Natural killer cell (primary cell): ENCODE results near the gene ITIH2. TPM values are rescaled to one million over a fixed set of nuclear protein-coding genes. Genes with fewer than 3 reads are reported as not detected.

Experiments
- ATAC-seq, 3 donors: fragments of 150-1000 bp in 2 of 3; fragments of 200-7000 bp in 1 of 3; cut with Tn5 transposase; 1 replicate in 1 of 3; 2 replicates in 2 of 3; pipeline ENCODE4 v1.10.0; 2021; ENCODE audit warnings: mild to moderate bottlenecking in 2 of 3, moderate library complexity in 2 of 3
- DNase-seq, 2 donors: peaks; one replicate each; pipeline versions ENCODE4 v3.0.0 to v3.0.0-alpha.2; 2013 to 2021; ENCODE audit warnings: mixed read lengths in 1 of 2
- H3K27ac ChIP-seq: one replicate; pipeline ENCODE4 v1.5.1; 2013; ENCODE audit warnings: mild to moderate bottlenecking, low read length
- H3K27me3 ChIP-seq: one replicate; pipeline ENCODE4 v1.6.1; 2013; ENCODE audit warnings: low read length; ENCODE audit not compliant: control insufficient read depth, insufficient read depth
- H3K36me3 ChIP-seq: one replicate; pipeline ENCODE4 v1.6.1; 2013; ENCODE audit warnings: low read length; ENCODE audit not compliant: control insufficient read depth, insufficient read depth
- H3K4me1 ChIP-seq: one replicate; pipeline ENCODE4 v1.6.1; 2013; ENCODE audit warnings: low read length; ENCODE audit not compliant: control insufficient read depth, insufficient read depth
- H3K4me3 ChIP-seq: one replicate; pipeline ENCODE4 v1.5.1; 2013; ENCODE audit warnings: low read length
- H3K9me3 ChIP-seq: one replicate; pipeline ENCODE4 v1.6.1; 2013; ENCODE audit warnings: low read length; ENCODE audit not compliant: control insufficient read depth, insufficient read depth
- H3K27ac Mint-ChIP-seq, 2 donors: one replicate each; pipeline ENCODE4 v1.8.0; 2022; ENCODE audit warnings: mild to moderate bottlenecking in 2 of 2, mixed read lengths in 2 of 2, moderate library complexity in 1 of 2
- H3K27me3 Mint-ChIP-seq, 2 donors: one replicate each; pipeline ENCODE4 v1.8.0; 2022; ENCODE audit warnings: low read depth in 2 of 2, mixed read lengths in 2 of 2
- H3K36me3 Mint-ChIP-seq: one replicate; pipeline ENCODE4 v1.8.0; 2022; ENCODE audit warnings: mixed read lengths
- H3K4me1 Mint-ChIP-seq, 2 donors: one replicate each; pipeline ENCODE4 v1.8.0; 2022; ENCODE audit warnings: mixed read lengths in 2 of 2
- H3K4me3 Mint-ChIP-seq: one replicate; pipeline ENCODE4 v1.8.0; 2022; ENCODE audit warnings: mild to moderate bottlenecking, moderate library complexity, mixed read lengths
- H3K9me3 Mint-ChIP-seq, 2 donors: one replicate each; pipeline ENCODE4 v1.8.0; 2022; ENCODE audit warnings: mixed read lengths in 2 of 2
- WGBS: methylation state at CpG from one replicate; pipeline ENCODE4 v1.1.7; 2013; ENCODE audit warnings: missing lambda C conversion rate; ENCODE audit not compliant: insufficient coverage; 5-methylcytosine and 5-hydroxymethylcytosine counted together
- intact Hi-C: fragments of 100-400 bp; cut with micrococcal nuclease; formaldehyde crosslinking; loops from one replicate; pipeline ENCODE4 v1.14.2; 2022
- total RNA-seq, 4 donors: library from RNA; stranded (reverse); fragments of 120-200 nt in 1 of 4; gene quantifications; one replicate each; pipeline versions ENCODE4 v1.2.3 to v1.2.4, GENCODE V29; 2013 to 2022
- TF ChIP-seq, protein P1 (sequence below): fragments of 200-600 bp; IDR thresholded peaks from one replicate; pipeline ENCODE4 v1.8.0; 2022; ENCODE audit warnings: antibody characterized with exemption

Gene ITIH2
- total RNA-seq, 3 donors from 2014 or later (not counting 1 experiment from before 2014, with no cell fraction given): not detected

DNA sequence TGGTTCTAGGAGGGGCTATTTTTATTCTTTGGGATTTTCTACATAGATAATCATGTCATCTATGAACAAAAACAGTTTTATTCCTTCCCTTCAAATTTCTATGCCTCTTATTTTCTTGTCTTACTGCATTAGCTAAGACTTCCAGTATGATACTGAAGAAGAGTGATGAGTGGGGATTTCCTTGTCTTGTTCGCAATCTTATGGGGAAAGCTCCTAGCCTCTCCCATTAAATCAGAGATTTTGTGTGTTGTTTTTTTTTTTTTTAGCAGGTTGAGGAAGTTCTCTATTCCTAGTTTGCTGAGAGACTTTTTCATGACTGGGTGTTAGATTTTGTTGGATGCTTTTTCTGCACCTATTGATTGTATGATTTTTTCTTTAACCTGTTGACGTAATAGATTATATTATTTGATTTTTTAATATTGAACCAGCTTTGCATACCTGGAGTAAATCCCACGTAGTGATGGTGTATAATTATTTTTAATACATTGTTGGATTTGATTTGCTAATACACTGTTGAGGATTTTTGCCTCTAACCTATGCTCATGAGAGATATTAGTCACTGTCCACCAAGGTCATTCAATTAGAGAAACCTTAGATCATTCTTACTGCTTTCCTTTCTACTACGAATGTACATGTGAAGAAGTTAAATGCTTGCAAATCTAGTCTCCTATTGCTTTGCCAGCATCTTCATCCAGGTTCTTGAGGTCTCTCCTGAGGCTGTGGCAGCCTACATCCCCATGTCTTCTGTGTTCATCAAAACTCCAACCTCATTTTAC is 91.3 kb downstream of the ITIH2 start:
- peaks cover 2% of the 10 kb centered on the region for H3K4me1 ChIP-seq

DNA sequence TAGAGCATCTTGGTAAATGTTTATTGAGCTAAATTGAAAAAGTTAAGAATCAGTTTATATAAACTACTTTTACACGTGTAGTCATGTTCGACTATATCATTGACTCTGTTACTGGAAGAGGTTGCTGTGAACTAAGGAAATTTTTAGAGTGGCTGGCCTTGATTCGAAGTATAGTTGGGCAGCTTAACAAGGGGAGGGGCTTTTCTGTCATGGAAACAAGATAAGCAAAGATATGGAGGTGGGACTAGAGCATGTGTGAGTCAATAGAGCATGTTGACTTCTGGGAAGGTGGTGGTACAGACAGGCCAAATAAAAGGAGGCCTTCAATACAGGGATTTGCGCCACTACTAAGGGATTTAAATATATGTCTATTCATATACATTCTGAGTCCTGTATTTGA is 92.5 kb downstream of the ITIH2 start:
- H3K27ac Mint-ChIP-seq: peak overlapping the region; percentile 15 to 17
- 93% methylated on average over 3 of the region's 4 CpGs for WGBS
- ATAC-seq (no peak), DNase-seq (no peak)
- H3K4me1 Mint-ChIP-seq: peaks cover 53 to 65% of the 10 kb centered on the region in 2 donors
- H3K4me3 ChIP-seq: no peak overlapping the region
- no peak overlapping the region for H3K27ac ChIP-seq
- peaks cover 15% of the 10 kb centered on the region for H3K36me3 Mint-ChIP-seq
- no peaks in the 10 kb centered on the region for H3K27me3 Mint-ChIP-seq
- no peaks in the 10 kb centered on the region for H3K4me1 ChIP-seq
- H3K9me3 Mint-ChIP-seq: no peaks in the 10 kb centered on the region
- peaks cover 43% of the 10 kb centered on the region for H3K36me3 ChIP-seq
- H3K27me3 ChIP-seq: no peaks in the 10 kb centered on the region
- no peaks in the 10 kb centered on the region for H3K9me3 ChIP-seq
- intact Hi-C loops: no loop called here
- TF ChIP-seq, protein P1, sequence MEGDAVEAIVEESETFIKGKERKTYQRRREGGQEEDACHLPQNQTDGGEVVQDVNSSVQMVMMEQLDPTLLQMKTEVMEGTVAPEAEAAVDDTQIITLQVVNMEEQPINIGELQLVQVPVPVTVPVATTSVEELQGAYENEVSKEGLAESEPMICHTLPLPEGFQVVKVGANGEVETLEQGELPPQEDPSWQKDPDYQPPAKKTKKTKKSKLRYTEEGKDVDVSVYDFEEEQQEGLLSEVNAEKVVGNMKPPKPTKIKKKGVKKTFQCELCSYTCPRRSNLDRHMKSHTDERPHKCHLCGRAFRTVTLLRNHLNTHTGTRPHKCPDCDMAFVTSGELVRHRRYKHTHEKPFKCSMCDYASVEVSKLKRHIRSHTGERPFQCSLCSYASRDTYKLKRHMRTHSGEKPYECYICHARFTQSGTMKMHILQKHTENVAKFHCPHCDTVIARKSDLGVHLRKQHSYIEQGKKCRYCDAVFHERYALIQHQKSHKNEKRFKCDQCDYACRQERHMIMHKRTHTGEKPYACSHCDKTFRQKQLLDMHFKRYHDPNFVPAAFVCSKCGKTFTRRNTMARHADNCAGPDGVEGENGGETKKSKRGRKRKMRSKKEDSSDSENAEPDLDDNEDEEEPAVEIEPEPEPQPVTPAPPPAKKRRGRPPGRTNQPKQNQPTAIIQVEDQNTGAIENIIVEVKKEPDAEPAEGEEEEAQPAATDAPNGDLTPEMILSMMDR: no peak
- H3K4me3 Mint-ChIP-seq: no peak overlapping the region

More for the DNA sequence above, 91.3 kb downstream of the ITIH2 start:
- Mint-ChIP-seq H3K27me3 (no peaks in the 10 kb centered on the region), H3K36me3 (peaks cover 15% of the 10 kb centered on the region), H3K4me3 (no peak overlapping the region), H3K27ac (peak overlapping the region; percentile 15 to 20), H3K9me3 (no peaks in the 10 kb centered on the region), H3K4me1 (peaks cover 62 to 74% of the 10 kb centered on the region in 2 donors)
- H3K36me3 ChIP-seq: peaks cover 36% of the 10 kb centered on the region
- intact Hi-C loops: no loop called here
- no peak overlapping the region for H3K27ac ChIP-seq
- no peaks in the 10 kb centered on the region for H3K9me3 ChIP-seq
- no peaks in the 10 kb centered on the region for H3K27me3 ChIP-seq
- no peak overlapping the region for H3K4me3 ChIP-seq
- ATAC-seq: no peak
- WGBS: 82% methylated on average over 2 of the region's 4 CpGs
- DNase-seq: no peak
- TF ChIP-seq, protein P1: no peak

DNA sequence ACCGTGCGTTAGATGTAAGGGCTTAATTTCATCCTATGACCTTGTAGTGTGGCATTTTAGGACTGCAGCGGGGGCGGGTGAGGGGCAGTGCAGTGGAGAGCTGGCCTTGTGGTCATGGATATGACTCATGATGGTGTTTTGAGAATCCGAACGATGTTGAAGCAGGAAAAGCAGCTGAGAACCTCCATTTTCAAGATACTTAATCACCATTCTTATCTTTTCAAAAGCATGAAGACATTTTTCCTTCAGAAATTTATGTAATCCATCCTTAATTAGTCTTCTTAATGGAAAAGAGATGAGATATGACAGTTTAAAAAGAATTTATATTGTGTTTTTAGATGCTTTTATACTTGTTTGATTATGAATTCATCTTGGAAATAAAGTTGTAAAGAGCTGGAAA is 94.5 kb downstream of the ITIH2 start:
- H3K27me3 ChIP-seq: no peaks in the 10 kb centered on the region
- no peak overlapping the region for H3K27ac ChIP-seq
- peaks cover 15% of the 10 kb centered on the region for H3K36me3 Mint-ChIP-seq

More for the DNA sequence above, 94.5 kb downstream of the ITIH2 start:
- TF ChIP-seq, protein P1: no peak
- no peak for ATAC-seq
- Mint-ChIP-seq H3K9me3 (no peaks in the 10 kb centered on the region), H3K27me3 (no peaks in the 10 kb centered on the region), H3K4me1 (peaks cover 36 to 49% of the 10 kb centered on the region in 2 donors), H3K4me3 (no peak overlapping the region), H3K27ac (peak overlapping the region in 1 of 2 donors; percentile 43)
- Histone ChIP-seq H3K4me3 (no peak overlapping the region), H3K36me3 (peaks cover 55% of the 10 kb centered on the region), H3K4me1 (no peaks in the 10 kb centered on the region), H3K9me3 (no peaks in the 10 kb centered on the region)
- WGBS: 75% methylated on average over 6 of the region's 6 CpGs
- no peak for DNase-seq
- intact Hi-C loops: no loop called here

Other genes starting within 250 kb of the ITIH2 start
- gene ITIH5, start 36.4 kb upstream of the ITIH2 start, total RNA-seq: not detected
- 10 to 100 TPM; 12.3 to 16.6 (median 14.2) TPM for gene KIN, start 84.7 kb downstream of the ITIH2 start, total RNA-seq
- 100 to 1,000 TPM; 127 to 145 (median 135) TPM for gene ATP5F1C, start 84.9 kb downstream of the ITIH2 start, total RNA-seq
- gene TAF3, start 115.2 kb downstream of the ITIH2 start, total RNA-seq: 10 to 100 TPM; 14.5 to 17.0 (median 15.6) TPM